ENCODE data around the gene GLYATL3. TPM values are rescaled to one million over a fixed set of nuclear protein-coding genes. Genes with fewer than 3 reads are reported as not detected.
"Not testable (repeated sequence)": the region's sequence is repeated elsewhere in the genome, so short reads cannot be mapped to it uniquely, and the experiment has no call there.

The GLYATL3 gene
- total and polyA plus RNA-seq, 5 experiments from 2014 or later = not detected

GRCh38 chr6:49481846-49482245 is 17.9 kb upstream of the GLYATL3 start:
- POLR2A ChIA-PET, H3K27ac Mint-ChIP-seq, H3K9me3 Mint-ChIP-seq, DNase-seq, H3K4me3 Mint-ChIP-seq, ATAC-seq, H3K27me3 Mint-ChIP-seq, H3K4me1 Mint-ChIP-seq: not testable (repeated sequence)
- H3K36me3 Mint-ChIP-seq = peaks cover 10 to 30% (median 24%) of the 10 kb centered on the region in 3 donors

- H3K27me3 Mint-ChIP-seq, H3K27ac Mint-ChIP-seq, ATAC-seq, H3K9me3 Mint-ChIP-seq, H3K4me1 Mint-ChIP-seq, POLR2A ChIA-PET, H3K4me3 Mint-ChIP-seq, DNase-seq: not testable (repeated sequence)
- peaks cover 10 to 36% (median 26%) of the 10 kb centered on the region in 3 donors for H3K36me3 Mint-ChIP-seq
Measured at GRCh38 chr6:49483380-49483779, 16.3 kb upstream of the GLYATL3 start.

GRCh38 chr6:49490633-49491032 is 9.1 kb upstream of the GLYATL3 start:
- Mint-ChIP-seq H3K27ac (no peak overlapping the region), H3K9me3 (no peaks in the 10 kb centered on the region), H3K4me1 (no peaks in the 10 kb centered on the region), H3K4me3 (no peak overlapping the region), H3K36me3 (peaks cover 9 to 55% (median 38%) of the 10 kb centered on the region in 3 donors), H3K27me3 (no peaks in the 10 kb centered on the region)
- POLR2A ChIA-PET = no interaction called here
- DNase-seq = no peak
- ATAC-seq = no peak

GRCh38 chr6:49497304-49497703 is 2.4 kb upstream of the GLYATL3 start:
- no peak overlapping the region for H3K4me3 Mint-ChIP-seq
- peaks cover 0 to 15% (median 8%) of the 10 kb centered on the region in 3 donors for H3K36me3 Mint-ChIP-seq
- no peak for DNase-seq
- H3K9me3 Mint-ChIP-seq = no peaks in the 10 kb centered on the region
- peaks cover 0 to 3% (median 0%) of the 10 kb centered on the region in 5 donors for H3K27me3 Mint-ChIP-seq
- H3K27ac Mint-ChIP-seq = no peak overlapping the region
- H3K4me1 Mint-ChIP-seq = no peaks in the 10 kb centered on the region
- POLR2A ChIA-PET = no interaction called here
- ATAC-seq = no peak

GRCh38 chr6:49499126-49499525 is 597 bp upstream of the GLYATL3 start:
- DNase-seq (no peak), ATAC-seq (no peak)
- H3K36me3 Mint-ChIP-seq = peaks cover 0 to 2% (median 0%) of the 10 kb centered on the region in 3 donors
- POLR2A ChIA-PET = no interaction called here
- H3K9me3 Mint-ChIP-seq = no peaks in the 10 kb centered on the region
- peaks cover 0 to 8% (median 3%) of the 10 kb centered on the region in 5 donors for H3K27me3 Mint-ChIP-seq
- H3K4me1 Mint-ChIP-seq = no peaks in the 10 kb centered on the region
- H3K27ac Mint-ChIP-seq = no peak overlapping the region
- no peak overlapping the region for H3K4me3 Mint-ChIP-seq

DNA sequence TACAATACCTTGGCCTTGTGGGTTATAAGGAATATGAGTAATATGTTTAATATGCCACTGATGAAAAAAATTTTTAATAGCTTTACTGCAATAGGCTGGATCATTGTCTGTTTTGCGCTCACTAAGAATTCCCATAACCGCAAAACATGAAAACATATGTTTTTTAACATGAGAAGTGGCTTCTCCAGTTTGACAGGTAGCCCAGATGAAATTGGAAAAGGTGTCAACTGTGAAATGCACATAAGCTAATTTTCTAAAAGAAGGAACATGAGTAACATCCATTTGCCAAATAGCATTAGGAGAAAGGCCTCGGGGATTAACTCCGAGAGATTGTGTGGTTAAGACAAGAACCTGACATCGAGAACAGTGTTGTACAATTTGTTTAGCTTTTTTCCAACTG is 4.9 kb downstream of the GLYATL3 start:
- Mint-ChIP-seq H3K27me3 (peaks cover 11 to 30% (median 18%) of the 10 kb centered on the region in 5 donors), H3K27ac (no peak overlapping the region), H3K4me1 (no peaks in the 10 kb centered on the region), H3K4me3 (no peak overlapping the region), H3K9me3 (peaks cover 0 to 8% (median 0%) of the 10 kb centered on the region in 9 donors), H3K36me3 (peaks cover 0 to 4% (median 0%) of the 10 kb centered on the region in 3 donors)
- DNase-seq = no peak
- no peak for ATAC-seq
- POLR2A ChIA-PET = no interaction called here

- peaks cover 0 to 8% (median 0%) of the 10 kb centered on the region in 9 donors for H3K9me3 Mint-ChIP-seq
- H3K27me3 Mint-ChIP-seq = peaks cover 11 to 30% (median 18%) of the 10 kb centered on the region in 5 donors
- no peak overlapping the region for H3K4me3 Mint-ChIP-seq
- ATAC-seq = no peak
- H3K36me3 Mint-ChIP-seq = peaks cover 0 to 4% (median 0%) of the 10 kb centered on the region in 3 donors
- H3K27ac Mint-ChIP-seq = no peak overlapping the region
- no peaks in the 10 kb centered on the region for H3K4me1 Mint-ChIP-seq
- no peak for DNase-seq
- POLR2A ChIA-PET = no interaction called here
Measured at GRCh38 chr6:49506569-49507111, 6.9 kb downstream of the GLYATL3 start.

- ATAC-seq (no peak), DNase-seq (no peak)
- Mint-ChIP-seq H3K9me3 (peaks cover 0 to 8% (median 0%) of the 10 kb centered on the region in 9 donors), H3K4me1 (no peaks in the 10 kb centered on the region), H3K36me3 (peaks cover 0 to 4% (median 0%) of the 10 kb centered on the region in 3 donors), H3K4me3 (no peak overlapping the region), H3K27me3 (peaks cover 16 to 47% (median 24%) of the 10 kb centered on the region in 5 donors), H3K27ac (no peak overlapping the region)
- POLR2A ChIA-PET = no interaction called here
Measured at GRCh38 chr6:49509342-49509741, 9.6 kb downstream of the GLYATL3 start.

- DNase-seq = no peak
- peaks cover 0 to 2% (median 0%) of the 10 kb centered on the region in 9 donors for H3K9me3 Mint-ChIP-seq
- peaks cover 6 to 19% (median 13%) of the 10 kb centered on the region in 5 donors for H3K27me3 Mint-ChIP-seq
- no peaks in the 10 kb centered on the region for H3K36me3 Mint-ChIP-seq
- H3K4me3 Mint-ChIP-seq = no peak overlapping the region
- POLR2A ChIA-PET = no interaction called here
- no peak for ATAC-seq
- H3K4me1 Mint-ChIP-seq = no peaks in the 10 kb centered on the region
- H3K27ac Mint-ChIP-seq = no peak overlapping the region
Measured at GRCh38 chr6:49513153-49513989, 13.6 kb downstream of the GLYATL3 start.

- Mint-ChIP-seq H3K9me3 (no peaks in the 10 kb centered on the region), H3K27ac (no peak overlapping the region), H3K4me1 (no peaks in the 10 kb centered on the region), H3K4me3 (no peak overlapping the region), H3K27me3 (peaks cover 6 to 19% (median 12%) of the 10 kb centered on the region in 5 donors), H3K36me3 (no peaks in the 10 kb centered on the region)
- ATAC-seq (no peak), DNase-seq (no peak)
- POLR2A ChIA-PET = no interaction called here
Measured at GRCh38 chr6:49514571-49515484, 15.1 kb downstream of the GLYATL3 start.

GRCh38 chr6:49515485-49516146 is 15.9 kb downstream of the GLYATL3 start:
- ATAC-seq (no peak), DNase-seq (no peak)
- Mint-ChIP-seq H3K4me3 (no peak overlapping the region), H3K36me3 (no peaks in the 10 kb centered on the region), H3K4me1 (no peaks in the 10 kb centered on the region), H3K9me3 (no peaks in the 10 kb centered on the region), H3K27ac (no peak overlapping the region), H3K27me3 (peaks cover 9 to 19% (median 15%) of the 10 kb centered on the region in 5 donors)
- POLR2A ChIA-PET = no interaction called here

DNA sequence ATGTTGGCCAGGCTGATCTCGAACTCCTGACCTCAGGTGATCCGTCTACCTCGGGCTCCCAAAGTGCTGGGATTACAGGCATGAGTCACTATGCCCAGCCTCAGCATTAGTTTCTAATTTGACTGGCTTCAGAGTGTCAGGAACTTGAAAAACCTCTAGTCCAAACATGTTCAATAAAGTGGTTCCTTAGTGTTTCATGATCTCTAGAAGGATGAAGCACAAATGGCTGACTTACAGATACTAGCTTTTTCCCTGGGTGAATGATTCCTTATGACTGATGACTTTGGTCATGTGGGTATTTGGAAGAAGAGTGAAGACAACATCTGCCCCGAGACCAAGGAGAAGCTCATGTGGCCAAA is 16.4 kb downstream of the GLYATL3 start:
- H3K36me3 Mint-ChIP-seq = no peaks in the 10 kb centered on the region
- H3K27me3 Mint-ChIP-seq = peaks cover 9 to 19% (median 15%) of the 10 kb centered on the region in 5 donors
- ATAC-seq (no peak), DNase-seq (no peak)
- no peaks in the 10 kb centered on the region for H3K9me3 Mint-ChIP-seq
- no peak overlapping the region for H3K4me3 Mint-ChIP-seq
- H3K4me1 Mint-ChIP-seq = no peaks in the 10 kb centered on the region
- H3K27ac Mint-ChIP-seq = no peak overlapping the region
- POLR2A ChIA-PET = no interaction called here
